CD4-positive, alpha-beta memory T cell (primary cell): ENCODE data around the gene CDC34. TPM values are rescaled to one million over a fixed set of nuclear protein-coding genes. Genes with fewer than 3 reads are reported as not detected.

Experiments
- CTCF ChIA-PET: fragments of 350-600 bp; sonication (Branson Sonifier 250); formaldehyde crosslinking; loops from one replicate; lab custom pipeline; 2021; ENCODE audit warnings: inconsistent platforms; ENCODE audit not compliant: partially characterized antibody; lab: Charles Lee
- POLR2A ChIA-PET: fragments of 350-600 bp; sonication (Branson Sonifier 250); formaldehyde crosslinking; loops from one replicate; lab custom pipeline; 2021; ENCODE audit not compliant: partially characterized antibody; lab: Charles Lee
- DNase-seq, 5 donors: peaks; one replicate each; pipeline versions ENCODE4 v3.0.0 to v3.0.0-alpha.2; 2020 to 2022; ENCODE audit warnings: mixed read lengths in 1 of 5
- H3K27ac ChIP-seq: one replicate; pipeline ENCODE4 v1.7.0; 2013; ENCODE audit warnings: low read depth, low read length
- H3K27me3 ChIP-seq: 2 replicates; pipeline ENCODE4 v1.7.0; 2013; ENCODE audit warnings: mild to moderate bottlenecking, low read length, moderate library complexity; ENCODE audit not compliant: insufficient read depth
- H3K36me3 ChIP-seq: 2 replicates; pipeline ENCODE4 v1.7.0; 2013; ENCODE audit warnings: mild to moderate bottlenecking, low read length, moderate library complexity; ENCODE audit not compliant: insufficient read depth
- H3K4me1 ChIP-seq: 2 replicates; pipeline ENCODE4 v1.7.0; 2013; ENCODE audit warnings: mild to moderate bottlenecking, low read length, moderate library complexity; ENCODE audit not compliant: insufficient read depth
- H3K4me3 ChIP-seq, 2 donors: one replicate each; pipeline ENCODE4 v1.7.0; 2013; ENCODE audit warnings: low read length in 2 of 2, mild to moderate bottlenecking in 1 of 2
- H3K9me3 ChIP-seq, 2 donors: one replicate each; pipeline ENCODE4 v1.7.0; 2013; ENCODE audit warnings: low read length in 2 of 2, control low read depth in 1 of 2; ENCODE audit not compliant: control insufficient read depth in 1 of 2
- H3K27ac Mint-ChIP-seq, 7 donors: one replicate each; pipeline ENCODE4 v1.8.0; 2020 to 2021; ENCODE audit warnings: mixed read lengths in 7 of 7, mild to moderate bottlenecking in 6 of 7, inconsistent platforms in 3 of 7, moderate library complexity in 3 of 7
- H3K27me3 Mint-ChIP-seq, 2 donors: one replicate each; pipeline ENCODE4 v1.8.0; 2020 to 2021; ENCODE audit warnings: mixed read lengths in 2 of 2
- H3K36me3 Mint-ChIP-seq, 2 donors: one replicate each; pipeline ENCODE4 v1.8.0; 2020 to 2021; ENCODE audit warnings: mixed read lengths in 2 of 2, inconsistent platforms in 1 of 2, mild to moderate bottlenecking in 1 of 2
- H3K4me1 Mint-ChIP-seq, 4 donors: one replicate each; pipeline ENCODE4 v1.8.0; 2020 to 2021; ENCODE audit warnings: mixed read lengths in 4 of 4, mild to moderate bottlenecking in 1 of 4
- H3K4me3 Mint-ChIP-seq, 8 donors: one replicate each; pipeline ENCODE4 v1.8.0; 2020 to 2021; ENCODE audit warnings: mixed read lengths in 8 of 8, mild to moderate bottlenecking in 7 of 8, moderate library complexity in 6 of 8, inconsistent platforms in 3 of 8
- H3K9me3 Mint-ChIP-seq, 8 donors: one replicate each; pipeline ENCODE4 v1.8.0; 2020 to 2021; ENCODE audit warnings: mixed read lengths in 8 of 8, mild to moderate bottlenecking in 5 of 8, inconsistent platforms in 3 of 8, moderate library complexity in 1 of 8
- intact Hi-C: fragments of 100-400 bp; cut with micrococcal nuclease; formaldehyde crosslinking; loops from one replicate; pipeline ENCODE4 v1.15.1; 2023
- polyA plus RNA-seq, 2 donors: library from polyadenylated mRNA; unstranded; fragments of 300-500 nt; fragmentation: Illumina TruSeq; gene quantifications; one replicate each; pipeline ENCODE4 v1.2.3, GENCODE V29; 2021
- total RNA-seq, 2 experiments: library from RNA; stranded (reverse); gene quantifications; one replicate each; pipeline ENCODE4 v1.2.3, GENCODE V29; 2021

CDC34 gene
- total and polyA plus RNA-seq, 4 experiments from 2014 or later, result 26.7 to 46.6 (median 44.2) TPM

GRCh38 chr19:497869-498510 lies 33.6 kb upstream of the CDC34 start:
- Histone ChIP-seq H3K27me3 (peaks cover 13% of the 10 kb centered on the region), H3K27ac (no peak overlapping the region), H3K36me3 (no peaks in the 10 kb centered on the region), H3K4me1 (no peaks in the 10 kb centered on the region), H3K4me3 (no peak overlapping the region), H3K9me3 (no peaks in the 10 kb centered on the region)
- ChIA-PET CTCF (interaction anchor here (1.0 to 1.6 kb wide), 2 partner anchors 9 to 12 kb away, joined by 3 to 8 read pairs; no protein-coding TSS in a partner anchor), POLR2A (interaction anchor here (0.8 to 1.4 kb wide), 2 partner anchors 9 kb away, joined by 4 to 11 read pairs; partner anchors contain the start of gene TPGS1)
- Mint-ChIP-seq H3K27ac (no peak overlapping the region), H3K36me3 (no peaks in the 10 kb centered on the region), H3K4me3 (no peak overlapping the region), H3K27me3 (peaks cover 6 to 7% of the 10 kb centered on the region in 2 donors), H3K9me3 (no peaks in the 10 kb centered on the region), H3K4me1 (peaks cover 4 to 12% (median 5%) of the 10 kb centered on the region in 4 donors)
- no peak for DNase-seq
- intact Hi-C loops, result no loop called here

- CTCF ChIA-PET, result interaction anchor here (1.6 kb wide), 1 partner anchor 8 kb away, joined by 8 read pairs; no protein-coding TSS in a partner anchor
- no peak overlapping the region for H3K4me3 ChIP-seq
- no peaks in the 10 kb centered on the region for H3K36me3 ChIP-seq
- H3K27ac ChIP-seq, result no peak overlapping the region
- no peaks in the 10 kb centered on the region for H3K4me1 ChIP-seq
- POLR2A ChIA-PET, result interaction anchor here (0.8 to 1.4 kb wide), 2 partner anchors 8 to 10 kb away, joined by 4 to 11 read pairs; partner anchors contain the start of gene TPGS1
- peaks cover 13% of the 10 kb centered on the region for H3K27me3 ChIP-seq
- H3K4me3 Mint-ChIP-seq, result no peak overlapping the region
- no peaks in the 10 kb centered on the region for H3K9me3 Mint-ChIP-seq
- H3K27me3 Mint-ChIP-seq, result peaks cover 6 to 7% of the 10 kb centered on the region in 2 donors
- H3K4me1 Mint-ChIP-seq, result peaks cover 4 to 12% (median 5%) of the 10 kb centered on the region in 4 donors
- intact Hi-C loops, result no loop called here
- no peak for DNase-seq
- no peaks in the 10 kb centered on the region for H3K9me3 ChIP-seq
- no peaks in the 10 kb centered on the region for H3K36me3 Mint-ChIP-seq
- no peak overlapping the region for H3K27ac Mint-ChIP-seq
Observed at GRCh38 chr19:498511-498891, 33.1 kb upstream of the CDC34 start.

- no peak overlapping the region for H3K27ac ChIP-seq
- H3K27ac Mint-ChIP-seq, result peak overlapping the region in 1 of 7 donors; percentile 79
- H3K4me1 Mint-ChIP-seq, result peaks cover 3 to 12% (median 4%) of the 10 kb centered on the region in 4 donors
- H3K9me3 ChIP-seq, result no peaks in the 10 kb centered on the region
- peaks cover 13% of the 10 kb centered on the region for H3K27me3 ChIP-seq
- no peaks in the 10 kb centered on the region for H3K36me3 Mint-ChIP-seq
- no peaks in the 10 kb centered on the region for H3K9me3 Mint-ChIP-seq
- peaks cover 6 to 7% of the 10 kb centered on the region in 2 donors for H3K27me3 Mint-ChIP-seq
- intact Hi-C loops, result no loop called here
- H3K36me3 ChIP-seq, result no peaks in the 10 kb centered on the region
- ChIA-PET POLR2A (interaction anchor here (1.2 kb wide), 1 partner anchor 10 kb away, joined by 4 read pairs; no protein-coding TSS in a partner anchor), CTCF (interaction anchor here (1.6 kb wide), 1 partner anchor 8 kb away, joined by 8 read pairs; no protein-coding TSS in a partner anchor)
- no peaks in the 10 kb centered on the region for H3K4me1 ChIP-seq
- H3K4me3 ChIP-seq, result no peak overlapping the region
- DNase-seq, result no peak
- peak overlapping the region in 4 of 8 donors; percentile 21 to 46 (median 28) for H3K4me3 Mint-ChIP-seq
Observed at GRCh38 chr19:498977-499623, 32.5 kb upstream of the CDC34 start.

- no peaks in the 10 kb centered on the region for H3K36me3 ChIP-seq
- H3K27ac ChIP-seq, result no peak overlapping the region
- CTCF ChIA-PET, result interaction anchor here (1.3 kb wide), 1 partner anchor 9 kb away, joined by 4 read pairs; no protein-coding TSS in a partner anchor
- no peaks in the 10 kb centered on the region for H3K9me3 ChIP-seq
- POLR2A ChIA-PET, result no interaction called here
- H3K4me3 ChIP-seq, result no peak overlapping the region
- H3K4me1 Mint-ChIP-seq, result peaks cover 3 to 18% (median 11%) of the 10 kb centered on the region in 4 donors
- peaks cover 7% of the 10 kb centered on the region for H3K4me1 ChIP-seq
- H3K27ac Mint-ChIP-seq, result no peak overlapping the region
- no peaks in the 10 kb centered on the region for H3K36me3 Mint-ChIP-seq
- peaks cover 6 to 7% of the 10 kb centered on the region in 2 donors for H3K27me3 Mint-ChIP-seq
- DNase-seq, result peak in 1 of 5 donors; percentile 19
- peaks cover 13% of the 10 kb centered on the region for H3K27me3 ChIP-seq
- no peaks in the 10 kb centered on the region for H3K9me3 Mint-ChIP-seq
- intact Hi-C loops, result no loop called here
- H3K4me3 Mint-ChIP-seq, result no peak overlapping the region
Observed at GRCh38 chr19:501646-502045, 29.9 kb upstream of the CDC34 start.

GRCh38 chr19:504616-505015 lies 26.9 kb upstream of the CDC34 start:
- Mint-ChIP-seq H3K27me3 (no peaks in the 10 kb centered on the region), H3K36me3 (peaks cover 0 to 8% of the 10 kb centered on the region in 2 donors), H3K27ac (no peak overlapping the region), H3K4me3 (no peak overlapping the region), H3K9me3 (no peaks in the 10 kb centered on the region), H3K4me1 (peaks cover 3 to 37% (median 24%) of the 10 kb centered on the region in 4 donors)
- CTCF ChIA-PET, result interaction anchor here (2.9 kb wide), 1 partner anchor 28 kb away, joined by 23 read pairs; the partner anchor contains the start of gene CDC34
- H3K4me3 ChIP-seq, result no peak overlapping the region
- DNase-seq, result no peak
- peaks cover 26% of the 10 kb centered on the region for H3K4me1 ChIP-seq
- H3K36me3 ChIP-seq, result no peaks in the 10 kb centered on the region
- H3K27ac ChIP-seq, result no peak overlapping the region
- no peaks in the 10 kb centered on the region for H3K9me3 ChIP-seq
- POLR2A ChIA-PET, result interaction anchor here (4.4 kb wide), 1 partner anchor 16 kb away, joined by 61 read pairs; no protein-coding TSS in a partner anchor
- intact Hi-C loops, result no loop called here
- no peaks in the 10 kb centered on the region for H3K27me3 ChIP-seq

- ChIA-PET POLR2A (interaction anchor here (0.7 to 4.4 kb wide), 14 partner anchors 8 to 162 kb away, joined by 3 to 61 read pairs (median 4); partner anchors contain the start of genes BSG, CDC34, MIER2 and RNF126), CTCF (interaction anchor here (0.7 to 2.9 kb wide), 16 partner anchors 8 to 213 kb away, joined by 3 to 30 read pairs (median 4); partner anchors contain the start of genes CDC34 and MADCAM1)
- Mint-ChIP-seq H3K9me3 (peaks cover 0 to 1% (median 0%) of the 10 kb centered on the region in 8 donors), H3K4me3 (peak overlapping the region; percentile 91 to 100 (median 99)), H3K4me1 (peaks cover 13 to 55% (median 36%) of the 10 kb centered on the region in 4 donors), H3K27ac (peak overlapping the region; percentile 94 to 100 (median 100)), H3K36me3 (peaks cover 0 to 13% of the 10 kb centered on the region in 2 donors), H3K27me3 (no peaks in the 10 kb centered on the region)
- Histone ChIP-seq H3K9me3 (no peaks in the 10 kb centered on the region), H3K4me1 (peaks cover 45% of the 10 kb centered on the region), H3K4me3 (peak overlapping the region; percentile 61 to 97), H3K27me3 (no peaks in the 10 kb centered on the region), H3K36me3 (no peaks in the 10 kb centered on the region), H3K27ac (peak overlapping the region; percentile 89)
- peak; percentile 98 to 99 (median 99) for DNase-seq
- intact Hi-C loops, result loop anchor here (1.0 to 2.0 kb wide), 6 partner anchors 17 to 240 kb away; partner anchors contain the start of genes C2CD4C, CDC34, MIER2 and RNF126
Observed at GRCh38 chr19:506404-507285, 24.9 kb upstream of the CDC34 start.
